ENCODE measurements around the gene OR9A2.

Gene OR9A2

DNA sequence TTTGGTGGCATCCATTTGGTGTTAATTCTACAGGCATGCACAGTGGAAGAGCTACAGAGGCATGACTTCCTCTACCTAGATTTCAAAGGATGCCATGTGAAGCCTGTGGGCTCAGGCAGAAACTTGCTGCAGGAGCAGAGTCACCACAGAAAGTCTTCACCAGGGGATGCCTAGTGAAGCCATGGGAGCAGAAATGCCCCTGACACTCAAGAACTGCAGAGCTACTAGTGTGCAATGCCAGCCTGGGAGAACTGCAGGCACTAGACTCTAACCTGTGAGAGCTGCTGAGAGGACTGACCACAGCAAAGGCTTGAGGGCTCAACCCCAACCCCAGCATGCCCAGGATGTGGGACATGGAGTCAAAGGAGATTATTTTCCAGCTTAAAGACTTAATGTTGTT, 3.9 kb downstream of the OR9A2 start:
- no peaks in the 10 kb centered on the region for H3K79me2 ChIP-seq (ENCODE audit: low read length)
- H3K4me3 ChIP-seq (ENCODE audit: low read length) = no peak overlapping the region
- H3K27ac ChIP-seq (ENCODE audit: low read length) = no peak overlapping the region
- H4K20me1 ChIP-seq (ENCODE audit: insufficient read depth, low read length) = no peaks in the 10 kb centered on the region
- H3K4me1 ChIP-seq (ENCODE audit: low read length) = 0 out of 2 replicates have a peak, but pooled peaks cover 4% of the 10 kb centered on the region
- H3K27me3 ChIP-seq (replicated peaks; ENCODE audit: insufficient read depth, low read length) = no peaks in the 10 kb centered on the region
- no peaks in the 10 kb centered on the region for H3K9me3 ChIP-seq (replicated peaks; ENCODE audit: insufficient read depth, low read length)
- no peaks in the 10 kb centered on the region for H3F3A ChIP-seq (ENCODE audit: insufficient read depth, low read length)
- H3K4me2 ChIP-seq (ENCODE audit: low read depth, low read length) = no peak overlapping the region
- DNase-seq = no peak
- H3K9ac ChIP-seq (ENCODE audit: low read length) = no peak overlapping the region
- TF ChIP-seq EZH2phosphoT487 (IDR thresholded peaks at IDR 0.05; ENCODE audit: low read length) (no peak), EZH2 (optimal IDR thresholded peaks at IDR 0.05; ENCODE audit: low read depth, low read length) (no peak)
- TF ChIP-seq, protein P1, sequence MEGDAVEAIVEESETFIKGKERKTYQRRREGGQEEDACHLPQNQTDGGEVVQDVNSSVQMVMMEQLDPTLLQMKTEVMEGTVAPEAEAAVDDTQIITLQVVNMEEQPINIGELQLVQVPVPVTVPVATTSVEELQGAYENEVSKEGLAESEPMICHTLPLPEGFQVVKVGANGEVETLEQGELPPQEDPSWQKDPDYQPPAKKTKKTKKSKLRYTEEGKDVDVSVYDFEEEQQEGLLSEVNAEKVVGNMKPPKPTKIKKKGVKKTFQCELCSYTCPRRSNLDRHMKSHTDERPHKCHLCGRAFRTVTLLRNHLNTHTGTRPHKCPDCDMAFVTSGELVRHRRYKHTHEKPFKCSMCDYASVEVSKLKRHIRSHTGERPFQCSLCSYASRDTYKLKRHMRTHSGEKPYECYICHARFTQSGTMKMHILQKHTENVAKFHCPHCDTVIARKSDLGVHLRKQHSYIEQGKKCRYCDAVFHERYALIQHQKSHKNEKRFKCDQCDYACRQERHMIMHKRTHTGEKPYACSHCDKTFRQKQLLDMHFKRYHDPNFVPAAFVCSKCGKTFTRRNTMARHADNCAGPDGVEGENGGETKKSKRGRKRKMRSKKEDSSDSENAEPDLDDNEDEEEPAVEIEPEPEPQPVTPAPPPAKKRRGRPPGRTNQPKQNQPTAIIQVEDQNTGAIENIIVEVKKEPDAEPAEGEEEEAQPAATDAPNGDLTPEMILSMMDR (IDR thresholded peaks at IDR 0.05; ENCODE audit: low read length) = no peak
- 0 out of 2 replicates have a peak, but pooled peaks cover 4% of the 10 kb centered on the region for H3K9me2 ChIP-seq (replicated peaks; ENCODE audit: insufficient read depth, low read length)
- H3K36me3 ChIP-seq (replicated peaks; ENCODE audit: insufficient read depth, low read length) = no peaks in the 10 kb centered on the region
- no peak overlapping the region for H2AFZ ChIP-seq (ENCODE audit: low read length)

- Histone ChIP-seq H3K4me2 (ENCODE audit: low read depth, low read length) (no peak overlapping the region), H3K4me3 (ENCODE audit: low read length) (no peak overlapping the region), H3K9me3 (replicated peaks; ENCODE audit: insufficient read depth, low read length) (no peaks in the 10 kb centered on the region), H3F3A (ENCODE audit: insufficient read depth, low read length) (no peaks in the 10 kb centered on the region), H2AFZ (ENCODE audit: low read length) (no peak overlapping the region), H3K36me3 (replicated peaks; ENCODE audit: insufficient read depth, low read length) (no peaks in the 10 kb centered on the region), H3K27ac (ENCODE audit: low read length) (no peak overlapping the region), H3K4me1 (ENCODE audit: low read length) (peaks cover 17% of the 10 kb centered on the region), H3K27me3 (replicated peaks; ENCODE audit: insufficient read depth, low read length) (no peaks in the 10 kb centered on the region), H3K79me2 (ENCODE audit: low read length) (no peaks in the 10 kb centered on the region), H3K9ac (ENCODE audit: low read length) (no peak overlapping the region), H4K20me1 (ENCODE audit: insufficient read depth, low read length) (no peaks in the 10 kb centered on the region), H3K9me2 (replicated peaks; ENCODE audit: insufficient read depth, low read length) (no peaks in the 10 kb centered on the region)
- no peak for TF ChIP-seq EZH2phosphoT487 (IDR thresholded peaks at IDR 0.05; ENCODE audit: low read length)
- DNase-seq = no peak
These were observed 8.0 kb downstream of the OR9A2 start for GRCh38 chr7:143018931-143019330.

- no peaks in the 10 kb centered on the region for H3K9me2 ChIP-seq (replicated peaks; ENCODE audit: insufficient read depth, low read length)
- TF ChIP-seq EZH2 (optimal IDR thresholded peaks at IDR 0.05; ENCODE audit: low read depth, low read length) = no peak
- TF ChIP-seq, protein P1 (IDR thresholded peaks at IDR 0.05; ENCODE audit: low read length) = no peak
- TF ChIP-seq EZH2phosphoT487 (IDR thresholded peaks at IDR 0.05; ENCODE audit: low read length) = no peak
- H3K9me3 ChIP-seq (replicated peaks; ENCODE audit: insufficient read depth, low read length) = no peaks in the 10 kb centered on the region
- no peak overlapping the region for H3K9ac ChIP-seq (ENCODE audit: low read length)
- H3K36me3 ChIP-seq (replicated peaks; ENCODE audit: insufficient read depth, low read length) = no peaks in the 10 kb centered on the region
- peaks cover 17% of the 10 kb centered on the region for H3K4me1 ChIP-seq (ENCODE audit: low read length)
- H3K27ac ChIP-seq (ENCODE audit: low read length) = no peak overlapping the region
- no peak for DNase-seq
- no peak overlapping the region for H3K4me3 ChIP-seq (ENCODE audit: low read length)
- no peaks in the 10 kb centered on the region for H3K79me2 ChIP-seq (ENCODE audit: low read length)
- no peak overlapping the region for H3K4me2 ChIP-seq (ENCODE audit: low read depth, low read length)
- no peaks in the 10 kb centered on the region for H3F3A ChIP-seq (ENCODE audit: insufficient read depth, low read length)
- H2AFZ ChIP-seq (ENCODE audit: low read length) = no peak overlapping the region
- no peaks in the 10 kb centered on the region for H4K20me1 ChIP-seq (ENCODE audit: insufficient read depth, low read length)
- no peaks in the 10 kb centered on the region for H3K27me3 ChIP-seq (replicated peaks; ENCODE audit: insufficient read depth, low read length)
These were observed 9.9 kb downstream of the OR9A2 start for GRCh38 chr7:143016996-143017395.

GRCh38 chr7:143015926-143016490, 10.9 kb downstream of the OR9A2 start:
- no peak overlapping the region for H3K4me3 ChIP-seq (ENCODE audit: low read length)
- H2AFZ ChIP-seq (ENCODE audit: low read length) = no peak overlapping the region
- TF ChIP-seq, protein P1 (IDR thresholded peaks at IDR 0.05; ENCODE audit: low read length) = no peak
- TF ChIP-seq EZH2phosphoT487 (IDR thresholded peaks at IDR 0.05; ENCODE audit: low read length) = no peak
- no peak for TF ChIP-seq EZH2 (optimal IDR thresholded peaks at IDR 0.05; ENCODE audit: low read depth, low read length)
- H3K4me2 ChIP-seq (ENCODE audit: low read depth, low read length) = no peak overlapping the region
- no peaks in the 10 kb centered on the region for H3K9me2 ChIP-seq (replicated peaks; ENCODE audit: insufficient read depth, low read length)
- no peaks in the 10 kb centered on the region for H3K36me3 ChIP-seq (replicated peaks; ENCODE audit: insufficient read depth, low read length)
- no peaks in the 10 kb centered on the region for H3K79me2 ChIP-seq (ENCODE audit: low read length)
- no peak for DNase-seq
- no peaks in the 10 kb centered on the region for H3K27me3 ChIP-seq (replicated peaks; ENCODE audit: insufficient read depth, low read length)
- H3K9ac ChIP-seq (ENCODE audit: low read length) = no peak overlapping the region
- no peaks in the 10 kb centered on the region for H3F3A ChIP-seq (ENCODE audit: insufficient read depth, low read length)
- H3K4me1 ChIP-seq (ENCODE audit: low read length) = peaks cover 17% of the 10 kb centered on the region
- no peaks in the 10 kb centered on the region for H3K9me3 ChIP-seq (replicated peaks; ENCODE audit: insufficient read depth, low read length)
- H3K27ac ChIP-seq (ENCODE audit: low read length) = no peak overlapping the region
- no peaks in the 10 kb centered on the region for H4K20me1 ChIP-seq (ENCODE audit: insufficient read depth, low read length)
